ENCODE results near the gene DTNB. TPM values are rescaled to one million over a fixed set of nuclear protein-coding genes. Genes with fewer than 3 reads are reported as not detected.

The DTNB gene
- total and polyA plus RNA-seq, 12 donors = 4.7 to 27.5 (median 9.4) TPM

DNA sequence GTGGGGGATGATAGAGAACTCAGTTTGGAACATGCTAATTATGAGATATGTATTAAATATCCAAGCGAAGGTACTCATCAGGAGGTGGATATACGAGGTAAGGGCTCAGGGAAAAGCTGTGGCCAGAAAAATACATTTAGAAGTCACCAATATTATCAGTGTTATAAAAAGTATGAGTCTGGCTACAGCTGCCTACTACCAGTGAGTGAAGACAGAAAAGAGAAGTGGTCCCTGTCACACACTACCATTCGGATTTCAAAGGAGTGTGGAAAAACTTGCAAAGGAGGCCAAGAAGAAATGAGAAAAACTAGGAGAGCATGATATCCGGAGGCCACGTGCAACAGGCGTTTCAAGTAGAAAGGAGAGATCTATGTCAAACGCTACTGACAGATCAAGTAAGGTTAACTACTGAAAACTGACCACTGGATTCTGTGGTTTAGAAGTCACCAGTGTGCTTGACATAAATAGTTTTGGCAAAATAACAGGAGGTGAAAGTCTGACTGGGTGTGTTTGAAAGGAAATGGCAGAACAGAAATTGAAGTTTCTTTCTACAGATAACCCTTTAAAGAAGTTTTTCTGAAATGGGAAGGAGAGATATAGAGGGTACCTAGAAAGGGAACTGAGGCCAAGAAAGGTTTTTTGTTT lies 213.0 kb downstream of the DTNB start:
- no peaks in the 10 kb centered on the region for H3K36me3 ChIP-seq (replicated peaks in 1 of 2)
- no peaks in the 10 kb centered on the region for H3K9me3 ChIP-seq (replicated peaks in 1 of 3)
- TF ChIP-seq, protein P1, sequence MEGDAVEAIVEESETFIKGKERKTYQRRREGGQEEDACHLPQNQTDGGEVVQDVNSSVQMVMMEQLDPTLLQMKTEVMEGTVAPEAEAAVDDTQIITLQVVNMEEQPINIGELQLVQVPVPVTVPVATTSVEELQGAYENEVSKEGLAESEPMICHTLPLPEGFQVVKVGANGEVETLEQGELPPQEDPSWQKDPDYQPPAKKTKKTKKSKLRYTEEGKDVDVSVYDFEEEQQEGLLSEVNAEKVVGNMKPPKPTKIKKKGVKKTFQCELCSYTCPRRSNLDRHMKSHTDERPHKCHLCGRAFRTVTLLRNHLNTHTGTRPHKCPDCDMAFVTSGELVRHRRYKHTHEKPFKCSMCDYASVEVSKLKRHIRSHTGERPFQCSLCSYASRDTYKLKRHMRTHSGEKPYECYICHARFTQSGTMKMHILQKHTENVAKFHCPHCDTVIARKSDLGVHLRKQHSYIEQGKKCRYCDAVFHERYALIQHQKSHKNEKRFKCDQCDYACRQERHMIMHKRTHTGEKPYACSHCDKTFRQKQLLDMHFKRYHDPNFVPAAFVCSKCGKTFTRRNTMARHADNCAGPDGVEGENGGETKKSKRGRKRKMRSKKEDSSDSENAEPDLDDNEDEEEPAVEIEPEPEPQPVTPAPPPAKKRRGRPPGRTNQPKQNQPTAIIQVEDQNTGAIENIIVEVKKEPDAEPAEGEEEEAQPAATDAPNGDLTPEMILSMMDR (IDR thresholded peaks at IDR 0.05) = no peak
- TF ChIP-seq POLR2A (IDR thresholded peaks at IDR 0.05) = no peak
- H3K4me3 ChIP-seq = no peak overlapping the region
- H3K27ac ChIP-seq = no peak overlapping the region
- 76 to 89% (median 85%) methylated on average over 7 of the region's 7 CpGs for WGBS, 4 donors
- intact Hi-C loops (cut with DNase I) = no loop called here
- H3K4me1 ChIP-seq (replicated peaks in 1 of 2) = no peaks in the 10 kb centered on the region
- DNase-seq = no peak
- H3K27me3 ChIP-seq = no peaks in the 10 kb centered on the region

DNA sequence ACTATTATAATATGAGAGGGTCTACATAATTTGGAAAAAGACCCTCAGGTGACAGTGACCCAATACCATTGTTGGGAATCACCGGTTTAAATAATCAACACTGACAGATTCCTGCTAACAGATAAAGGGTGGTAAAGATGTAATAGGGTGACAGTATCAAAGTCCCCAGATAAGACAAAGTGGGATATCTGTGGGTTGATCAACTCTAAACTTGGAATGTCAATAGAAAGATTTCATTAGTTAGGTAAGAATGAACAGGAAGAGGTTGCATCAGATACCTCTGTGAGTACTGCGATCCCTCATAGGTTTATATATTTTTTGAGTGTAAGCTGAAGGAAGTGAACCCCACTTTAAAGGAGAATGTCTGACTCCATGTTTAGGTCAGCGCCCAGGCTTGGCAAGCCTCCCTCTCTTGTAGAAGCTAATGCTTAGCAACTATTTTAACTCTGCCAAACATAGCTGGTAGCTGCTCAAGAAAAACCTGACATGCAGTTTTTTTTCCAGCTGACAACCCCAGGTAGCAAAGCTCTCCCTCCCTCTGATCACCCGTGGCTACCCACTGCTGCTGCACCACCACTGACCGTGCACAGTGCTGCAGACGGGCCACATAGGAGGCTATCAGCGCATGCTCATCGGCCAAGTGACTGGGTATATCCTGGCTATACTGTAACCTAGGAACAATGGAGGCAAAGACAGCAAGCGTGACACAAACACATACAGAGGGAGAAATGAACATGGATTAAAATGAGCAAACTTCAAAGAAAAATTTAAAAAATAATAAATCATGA lies 218.4 kb downstream of the DTNB start:
- Histone ChIP-seq H3K4me1 (replicated peaks in 1 of 2) (peaks cover 0 to 3% of the 10 kb centered on the region in 2 donors), H3K27ac (no peak overlapping the region), H3K27me3 (no peaks in the 10 kb centered on the region), H3K36me3 (replicated peaks in 1 of 2) (no peaks in the 10 kb centered on the region), H3K4me3 (no peak overlapping the region), H3K9me3 (replicated peaks in 1 of 3) (no peaks in the 10 kb centered on the region)
- WGBS, 4 donors = 95 to 97% (median 96%) methylated on average over 9 of the region's 9 CpGs
- intact Hi-C loops (cut with DNase I) = no loop called here
- no peak for TF ChIP-seq POLR2A (IDR thresholded peaks at IDR 0.05)
- TF ChIP-seq, protein P1 (IDR thresholded peaks at IDR 0.05) = no peak
- DNase-seq = no peak

DNA sequence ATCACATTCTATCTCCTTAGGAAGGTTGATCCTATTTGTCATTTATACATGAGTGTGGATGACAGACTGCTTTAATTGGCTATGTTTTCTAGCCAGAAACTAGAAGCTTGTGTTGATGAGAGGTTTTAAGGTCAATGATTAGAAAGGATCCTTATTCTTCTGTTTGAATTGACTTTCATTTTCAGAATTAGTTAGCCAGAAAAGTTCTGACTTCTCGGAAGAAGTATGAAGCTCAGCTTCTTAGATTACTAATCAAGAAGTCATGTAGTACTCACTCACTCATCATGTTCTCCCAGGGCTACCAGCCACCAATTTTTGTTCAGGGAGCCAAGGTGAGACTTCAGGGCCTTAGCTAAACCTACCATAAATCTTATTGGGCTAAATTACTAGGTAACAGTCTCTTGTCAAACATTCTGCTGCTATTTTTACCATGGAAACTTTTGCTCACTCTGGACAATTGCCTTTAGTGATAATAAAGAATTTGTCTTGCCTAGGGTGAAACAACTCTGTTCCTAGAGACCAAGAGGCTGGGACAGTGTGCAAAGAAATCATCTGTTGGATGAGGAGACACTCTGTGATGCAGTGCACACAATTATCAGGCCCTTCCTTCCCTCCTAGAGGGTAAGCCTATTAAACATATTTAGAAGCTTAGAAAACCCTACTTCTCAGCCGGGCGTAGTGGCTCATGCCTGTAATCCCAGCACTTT lies 220.0 kb downstream of the DTNB start:
- Histone ChIP-seq H3K27ac (peak overlapping the region in 1 of 5 donors; percentile 13), H3K4me3 (no peak overlapping the region), H3K36me3 (replicated peaks in 1 of 2) (no peaks in the 10 kb centered on the region), H3K4me1 (replicated peaks in 1 of 2) (peaks cover 0 to 3% of the 10 kb centered on the region in 2 donors), H3K27me3 (no peaks in the 10 kb centered on the region), H3K9me3 (replicated peaks in 1 of 3) (no peaks in the 10 kb centered on the region)
- intact Hi-C loops (cut with DNase I) = no loop called here
- TF ChIP-seq, protein P1 (IDR thresholded peaks at IDR 0.05) = no peak
- no peak for TF ChIP-seq POLR2A (IDR thresholded peaks at IDR 0.05)
- 77 to 91% (median 86%) methylated on average over 3 of the region's 3 CpGs for WGBS, 4 donors
- DNase-seq = peak in 2 of 7 donors; percentile 35 to 51

DNA sequence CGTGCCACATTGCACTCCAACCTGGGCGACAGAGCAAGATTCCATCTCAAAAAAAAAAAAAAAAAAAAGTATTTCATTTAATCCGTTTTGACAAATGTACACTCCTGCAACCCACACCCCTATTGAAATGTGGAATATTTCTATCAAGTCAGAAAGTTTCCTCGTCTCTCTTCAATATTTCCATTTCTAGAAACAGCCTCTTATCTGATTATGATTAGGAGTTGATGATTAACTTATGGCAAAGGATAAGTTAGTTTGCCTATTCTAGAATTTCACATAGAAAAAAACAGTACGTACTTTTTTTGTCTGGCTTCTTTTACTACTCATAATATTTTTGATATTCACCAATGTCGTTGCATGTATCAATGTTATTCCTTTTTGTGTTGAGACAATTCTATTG lies 224.6 kb downstream of the DTNB start:
- Histone ChIP-seq H3K4me3 (no peak overlapping the region), H3K27ac (no peak overlapping the region), H3K36me3 (replicated peaks in 1 of 2) (no peaks in the 10 kb centered on the region), H3K4me1 (replicated peaks in 1 of 2) (peaks cover 0 to 3% of the 10 kb centered on the region in 2 donors), H3K9me3 (replicated peaks in 1 of 3) (no peaks in the 10 kb centered on the region), H3K27me3 (no peaks in the 10 kb centered on the region)
- DNase-seq = no peak
- intact Hi-C loops (cut with DNase I) = no loop called here
- 87 to 92% (median 90%) methylated on average over 6 of the region's 6 CpGs for WGBS, 4 donors
- TF ChIP-seq, protein P1 (IDR thresholded peaks at IDR 0.05) = no peak
- TF ChIP-seq POLR2A (IDR thresholded peaks at IDR 0.05) = no peak
